Smooth muscle cell of the brain vasculature (primary cell): ENCODE data around the gene CDKN1B.

Experiments
- DNase-seq: peaks from one replicate; pipeline ENCODE4 v3.0.0-alpha.2; 2012; ENCODE audit warnings: low read depth, low spot score

The CDKN1B gene

DNA sequence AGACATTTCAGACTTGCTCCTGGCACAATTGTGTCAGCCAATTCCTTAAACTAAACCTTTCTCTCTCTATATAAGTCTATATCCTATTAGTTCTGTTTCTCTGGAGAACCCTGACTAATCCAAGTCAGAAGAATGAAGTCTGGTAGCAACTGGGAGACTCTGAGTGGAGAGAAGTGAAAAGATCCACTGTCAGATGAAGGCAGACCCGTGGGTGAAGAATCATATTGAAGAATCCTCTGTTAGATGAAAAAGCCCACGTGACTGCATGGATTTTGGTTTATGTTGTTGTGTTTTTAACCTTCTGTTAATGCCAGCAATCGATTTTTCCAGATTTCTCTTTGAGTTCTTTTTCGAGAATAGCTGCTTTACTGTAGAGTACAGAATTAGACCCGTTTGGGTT lies 38.8 kb downstream of the CDKN1B start:
- DNase-seq, result no peak

DNA sequence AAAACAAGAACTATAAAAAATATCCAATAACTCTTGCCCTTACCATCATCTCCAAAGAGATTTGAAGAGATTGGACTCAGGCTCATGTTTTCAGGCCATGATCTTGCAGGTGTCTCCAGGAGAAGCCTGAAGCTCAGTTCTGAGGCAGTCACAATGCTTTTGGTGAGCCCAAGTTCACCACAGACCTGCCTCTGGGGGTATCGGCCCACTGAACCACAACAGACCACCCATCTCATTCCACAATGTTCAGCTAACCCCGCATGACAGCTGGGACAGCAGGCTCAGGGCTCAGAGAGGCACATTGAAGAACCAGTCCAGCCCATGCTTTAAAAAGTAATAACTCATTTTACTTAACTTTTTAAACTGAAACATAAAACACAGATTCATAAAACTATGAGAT lies 40.0 kb downstream of the CDKN1B start:
- DNase-seq, result no peak

DNA sequence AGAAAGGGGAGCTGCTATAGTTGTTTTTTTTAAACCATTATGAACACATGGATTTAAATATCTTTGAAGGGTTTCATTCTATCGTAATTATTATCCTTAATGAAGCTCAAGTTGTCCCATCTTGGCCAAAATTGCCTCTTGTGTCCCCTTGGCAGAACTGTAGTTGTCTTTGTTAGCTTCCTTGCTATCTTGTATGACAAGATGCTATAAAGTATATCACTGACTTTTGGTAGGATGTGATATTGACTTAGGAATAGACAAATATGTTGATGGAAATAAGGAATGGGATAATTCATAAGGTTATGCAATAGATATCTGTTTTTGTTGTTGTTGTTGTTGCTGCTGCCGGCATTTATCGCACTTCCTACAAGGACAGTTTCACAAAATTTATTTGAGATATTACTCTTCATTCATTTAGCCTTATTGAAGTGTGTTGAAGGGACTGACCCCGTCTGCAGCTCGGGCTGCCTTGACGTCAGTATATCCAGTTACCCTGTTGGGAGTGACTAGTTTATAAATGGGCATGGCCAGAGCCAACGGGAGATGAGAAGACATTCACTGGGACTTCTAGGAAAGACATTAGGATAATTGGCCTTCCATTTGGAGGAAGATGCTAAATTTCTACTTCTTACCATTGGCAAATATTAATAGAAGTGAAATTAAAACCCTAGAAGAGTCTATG lies 42.2 kb downstream of the CDKN1B start:
- DNase-seq, result no peak

GRCh38 chr12:12764824-12765223 lies 47.7 kb downstream of the CDKN1B start:
- DNase-seq, result no peak

DNA sequence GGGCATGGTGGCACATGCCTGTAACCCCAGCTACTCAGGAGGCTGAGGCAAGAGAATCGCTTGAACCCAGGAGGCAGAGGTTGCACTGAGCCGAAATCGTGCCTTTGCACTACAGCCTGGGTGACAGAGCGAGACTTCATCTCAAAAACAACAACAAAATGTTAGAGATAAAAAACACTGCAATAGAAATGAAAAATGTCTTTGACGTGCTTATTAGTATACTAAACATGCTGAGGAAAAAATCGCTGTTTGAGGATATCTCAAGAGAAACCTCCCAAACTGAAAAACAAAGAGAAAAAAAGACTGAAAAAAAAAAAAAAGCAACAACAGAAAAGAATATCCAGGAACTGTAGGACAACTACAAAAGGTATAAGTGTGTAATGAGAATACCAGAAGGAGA lies 53.1 kb downstream of the CDKN1B start:
- no peak for DNase-seq
